ENCODE measurements around the gene IL17F.

Gene IL17F

GRCh38 chr6:52189974-52190373 lies 54.3 kb downstream of the IL17F start:
- TF ChIP-seq CEBPB (IDR thresholded peaks at IDR 0.05) = no peak
- TF ChIP-seq FOXM1 (IDR thresholded peaks at IDR 0.05; ENCODE audit: borderline replicate concordance, low read depth) = no peak
- TF ChIP-seq USF1 (IDR thresholded peaks at IDR 0.05) = no peak
- no peak for TF ChIP-seq TEAD4 (IDR thresholded peaks at IDR 0.05)
- no peak for TF ChIP-seq TCF12 (IDR thresholded peaks at IDR 0.05; ENCODE audit: low read depth)
- no peak for TF ChIP-seq YY1 (IDR thresholded peaks at IDR 0.05; ENCODE audit: low read depth)
- no peak for TF ChIP-seq EP300 (IDR thresholded peaks at IDR 0.05; ENCODE audit: borderline replicate concordance)
- no peak for TF ChIP-seq CREB1 (IDR thresholded peaks at IDR 0.05; ENCODE audit: low read depth)
- TF ChIP-seq RAD21 (IDR thresholded peaks at IDR 0.05; ENCODE audit: low read depth) = no peak
- no peak for TF ChIP-seq TAF1 (IDR thresholded peaks at IDR 0.05; ENCODE audit: low read depth)
- no peak for TF ChIP-seq EGR1 (IDR thresholded peaks at IDR 0.05)
- no peak for TF ChIP-seq NFIC (IDR thresholded peaks at IDR 0.05)
- no peak for TF ChIP-seq MAX (IDR thresholded peaks at IDR 0.05)
- no peak for TF ChIP-seq REST (IDR thresholded peaks at IDR 0.05; ENCODE audit: low read depth)
- TF ChIP-seq ZBTB7A (IDR thresholded peaks at IDR 0.05; ENCODE audit: low read depth) = no peak

GRCh38 chr6:52187098-52187497 lies 57.2 kb downstream of the IL17F start:
- TF ChIP-seq USF1 (IDR thresholded peaks at IDR 0.05) (no peak), EGR1 (IDR thresholded peaks at IDR 0.05) (no peak), NFIC (IDR thresholded peaks at IDR 0.05) (no peak), TCF12 (IDR thresholded peaks at IDR 0.05; ENCODE audit: low read depth) (no peak), TEAD4 (IDR thresholded peaks at IDR 0.05) (no peak), FOXM1 (IDR thresholded peaks at IDR 0.05; ENCODE audit: borderline replicate concordance, low read depth) (no peak), MAX (IDR thresholded peaks at IDR 0.05) (no peak), RAD21 (IDR thresholded peaks at IDR 0.05; ENCODE audit: low read depth) (no peak), TAF1 (IDR thresholded peaks at IDR 0.05; ENCODE audit: low read depth) (no peak), REST (IDR thresholded peaks at IDR 0.05; ENCODE audit: low read depth) (no peak), CEBPB (IDR thresholded peaks at IDR 0.05) (no peak), ZBTB7A (IDR thresholded peaks at IDR 0.05; ENCODE audit: low read depth) (no peak), CREB1 (IDR thresholded peaks at IDR 0.05; ENCODE audit: low read depth) (no peak), YY1 (IDR thresholded peaks at IDR 0.05; ENCODE audit: low read depth) (no peak), EP300 (IDR thresholded peaks at IDR 0.05; ENCODE audit: borderline replicate concordance) (no peak)
